ENCODE measurements around the gene CTNNA3.

Gene CTNNA3

GRCh38 chr10:66996996-66997395, 699.0 kb downstream of the CTNNA3 start:
- no peak for DNase-seq

- no peak for DNase-seq
These were observed 705.7 kb downstream of the CTNNA3 start for GRCh38 chr10:66990143-66990830.

GRCh38 chr10:66983475-66983818, 712.5 kb downstream of the CTNNA3 start:
- DNase-seq, result no peak

GRCh38 chr10:66982792-66983474, 713.1 kb downstream of the CTNNA3 start:
- DNase-seq, result no peak

- DNase-seq, result no peak
These were observed 714.0 kb downstream of the CTNNA3 start for GRCh38 chr10:66982053-66982420.

GRCh38 chr10:66981361-66982052, 714.5 kb downstream of the CTNNA3 start:
- no peak for DNase-seq

GRCh38 chr10:66980246-66980815, 715.7 kb downstream of the CTNNA3 start:
- no peak for DNase-seq

- no peak for DNase-seq
These were observed 731.0 kb downstream of the CTNNA3 start for GRCh38 chr10:66964946-66965345.

GRCh38 chr10:66958466-66958865, 737.5 kb downstream of the CTNNA3 start:
- no peak for DNase-seq

GRCh38 chr10:66951896-66952295, 744.1 kb downstream of the CTNNA3 start:
- DNase-seq, result no peak

- DNase-seq, result no peak
These were observed 752.4 kb downstream of the CTNNA3 start for GRCh38 chr10:66943590-66943989.

- no peak for DNase-seq
These were observed 753.6 kb downstream of the CTNNA3 start for GRCh38 chr10:66942407-66942806.

GRCh38 chr10:66941491-66941890, 754.5 kb downstream of the CTNNA3 start:
- no peak for DNase-seq

GRCh38 chr10:66940965-66941364, 755.0 kb downstream of the CTNNA3 start:
- no peak for DNase-seq

GRCh38 chr10:66934711-66935110, 761.3 kb downstream of the CTNNA3 start:
- DNase-seq, result no peak

- no peak for DNase-seq
These were observed 764.0 kb downstream of the CTNNA3 start for GRCh38 chr10:66931949-66932343.

- DNase-seq, result no peak
These were observed 764.6 kb downstream of the CTNNA3 start for GRCh38 chr10:66931340-66931948.

- no peak for DNase-seq
These were observed 766.6 kb downstream of the CTNNA3 start for GRCh38 chr10:66929375-66929774.

GRCh38 chr10:66928776-66929175, 767.2 kb downstream of the CTNNA3 start:
- no peak for DNase-seq

- no peak for DNase-seq
These were observed 767.8 kb downstream of the CTNNA3 start for GRCh38 chr10:66927971-66928770.

- no peak for DNase-seq
These were observed 768.6 kb downstream of the CTNNA3 start for GRCh38 chr10:66927251-66927935.

- DNase-seq, result no peak
These were observed 769.2 kb downstream of the CTNNA3 start for GRCh38 chr10:66926841-66927240.
